ENCODE results near the gene ST8SIA1.

Gene ST8SIA1

GRCh38 chr12:22234561-22234960, 99.9 kb downstream of the ST8SIA1 start:
- no peak for DNase-seq (ENCODE audit: low spot score)

DNA sequence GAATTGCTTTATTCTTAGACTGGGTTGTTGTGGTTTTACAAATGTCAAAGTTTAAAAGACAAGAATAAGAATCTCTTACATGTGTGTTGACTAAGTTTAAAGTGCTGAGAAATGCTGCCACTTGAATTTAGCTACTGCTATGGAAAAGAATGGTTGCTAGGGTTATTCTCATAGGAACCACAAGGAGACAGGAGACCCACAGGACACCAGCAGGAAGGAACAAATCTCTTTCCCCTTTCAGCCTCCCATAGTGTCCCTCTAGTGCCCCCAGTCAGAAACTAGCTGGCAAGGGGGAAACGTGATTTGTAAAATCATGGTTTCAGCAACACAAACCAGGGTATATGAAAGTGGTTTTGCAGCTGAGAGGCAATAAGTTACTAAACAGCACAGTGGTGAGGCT, 102.7 kb downstream of the ST8SIA1 start:
- no peak for DNase-seq (ENCODE audit: low spot score)

DNA sequence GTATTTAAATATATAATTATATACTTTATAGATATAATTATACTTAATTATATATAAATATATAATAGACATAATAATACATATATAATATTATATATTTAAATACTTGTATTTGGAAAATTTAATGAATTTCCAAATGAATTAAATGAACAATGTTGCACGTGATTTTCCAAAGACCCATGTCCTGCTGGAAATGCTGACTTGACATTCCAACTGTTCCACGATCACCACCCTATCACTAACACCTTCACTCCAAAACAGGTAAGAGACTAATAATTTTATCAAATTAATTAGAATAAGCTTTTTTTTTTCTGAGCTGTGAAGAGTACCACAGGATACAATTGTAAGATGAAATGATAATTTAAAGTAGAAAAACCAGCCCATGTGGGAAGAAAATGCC, 103.4 kb downstream of the ST8SIA1 start:
- DNase-seq (ENCODE audit: low spot score): no peak

DNA sequence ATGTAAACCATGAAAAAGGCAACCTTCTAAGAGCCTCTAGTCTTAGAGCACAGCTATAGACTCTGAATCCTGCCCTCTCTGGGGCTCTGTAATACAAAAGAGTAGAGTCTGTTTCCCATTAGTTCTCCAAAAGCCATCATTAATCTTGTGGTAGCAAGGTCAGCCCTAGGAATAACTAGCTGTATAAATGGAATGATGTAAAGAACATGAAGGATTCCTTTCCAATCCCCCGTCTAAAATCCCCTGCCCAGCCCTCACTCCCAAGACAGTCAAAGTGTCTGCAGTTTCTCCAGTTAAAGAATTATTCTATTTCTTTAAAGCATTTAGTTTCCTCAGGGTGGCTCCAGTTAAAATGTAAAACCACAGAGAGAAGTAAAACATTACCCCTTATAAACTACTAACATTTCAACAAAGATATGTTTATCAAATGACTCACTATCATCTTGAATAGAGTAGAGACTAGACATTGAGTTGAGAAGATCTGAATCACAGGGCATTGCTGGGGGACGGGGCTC, 104.2 kb downstream of the ST8SIA1 start:
- DNase-seq (ENCODE audit: low spot score): no peak

DNA sequence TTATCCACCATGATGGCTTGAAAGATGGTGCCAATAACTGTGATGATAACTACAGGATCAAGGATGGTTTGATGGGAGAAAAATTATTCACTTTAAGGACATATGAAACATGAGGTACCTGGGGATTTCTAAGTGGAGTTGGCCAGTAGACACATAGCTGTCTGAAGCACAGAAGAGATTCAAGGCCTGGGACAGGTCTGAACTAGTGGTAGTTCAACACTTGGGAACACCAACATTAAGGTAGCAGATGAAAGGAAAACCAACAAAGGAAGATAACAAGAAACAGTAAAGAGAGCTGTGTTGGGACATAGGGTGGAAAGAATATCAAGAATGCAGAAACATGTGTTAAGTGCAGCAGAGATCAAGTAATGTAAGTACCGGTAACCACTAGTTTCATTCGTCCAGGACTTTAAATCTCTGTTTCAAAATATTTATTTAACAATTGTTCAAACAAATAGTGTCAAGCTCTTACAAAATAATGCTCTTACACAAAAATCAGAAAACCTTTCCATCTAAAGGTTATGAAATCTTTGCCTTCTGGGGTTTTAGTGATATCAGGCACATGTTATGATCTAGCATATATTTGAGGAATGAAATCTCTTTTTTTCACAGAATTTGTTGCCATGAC, 104.7 kb downstream of the ST8SIA1 start:
- no peak for DNase-seq (ENCODE audit: low spot score)

DNA sequence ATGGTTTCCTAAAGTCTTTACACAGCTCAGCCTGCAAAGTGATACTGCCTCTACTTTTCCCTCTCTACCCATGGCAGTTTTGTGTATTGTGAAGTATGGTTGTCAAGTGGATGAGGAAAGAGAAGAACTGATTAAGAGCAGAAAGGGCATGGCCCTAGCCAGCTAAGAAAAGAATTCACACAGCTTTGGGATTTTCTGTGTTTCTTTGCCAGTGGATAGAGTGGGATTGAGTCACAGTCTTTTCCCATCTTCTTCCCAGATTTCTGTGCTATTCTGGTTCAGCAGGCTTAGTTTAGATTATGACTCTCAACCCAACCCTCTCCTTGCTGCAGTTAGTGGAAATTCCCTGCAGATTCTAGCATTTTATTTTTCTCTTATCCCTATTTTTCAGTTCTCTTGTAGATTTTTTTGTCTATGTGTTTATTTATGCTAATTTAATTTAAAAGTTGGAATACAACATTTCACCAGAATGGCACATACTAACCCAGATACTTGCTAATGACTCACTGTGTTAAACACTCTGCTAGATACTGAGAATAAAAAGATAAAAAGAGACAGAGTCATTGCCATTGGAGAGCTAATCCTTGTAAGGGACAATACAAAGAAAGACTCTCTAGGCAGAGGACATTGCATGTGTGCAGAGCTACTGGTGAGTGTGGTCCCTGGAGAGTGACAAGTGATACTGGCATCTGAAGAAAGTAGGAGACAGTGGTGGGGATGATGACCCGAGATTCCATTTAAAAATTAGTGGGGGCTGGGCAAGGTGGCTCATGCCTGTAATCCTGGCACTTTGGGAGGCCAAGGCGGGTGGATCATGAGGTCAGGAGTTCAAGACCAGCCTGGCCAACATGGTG, 106.3 kb downstream of the ST8SIA1 start:
- DNase-seq (ENCODE audit: low spot score): no peak

DNA sequence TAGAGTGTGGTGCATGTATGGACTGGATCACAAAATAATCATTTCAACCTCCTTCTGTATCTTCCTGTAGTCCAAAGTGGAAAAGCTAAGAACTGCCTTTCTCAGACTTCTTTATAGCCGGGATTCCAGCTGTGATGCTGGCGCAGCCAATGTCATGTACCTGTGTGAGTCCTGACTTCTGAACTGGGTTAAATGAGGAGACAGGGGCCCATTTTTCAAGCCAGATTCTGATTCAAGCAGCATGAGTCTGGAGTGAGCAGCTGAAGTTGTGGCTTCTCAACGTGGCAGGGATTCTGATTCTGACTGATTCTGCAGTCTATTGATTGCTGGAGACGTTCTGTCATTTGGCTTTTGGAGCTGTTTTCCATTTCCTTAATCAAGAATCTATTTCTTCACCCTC, 111.2 kb downstream of the ST8SIA1 start:
- DNase-seq (ENCODE audit: low spot score): no peak

GRCh38 chr12:22217556-22217955, 117.0 kb downstream of the ST8SIA1 start:
- DNase-seq (ENCODE audit: low spot score): no peak

DNA sequence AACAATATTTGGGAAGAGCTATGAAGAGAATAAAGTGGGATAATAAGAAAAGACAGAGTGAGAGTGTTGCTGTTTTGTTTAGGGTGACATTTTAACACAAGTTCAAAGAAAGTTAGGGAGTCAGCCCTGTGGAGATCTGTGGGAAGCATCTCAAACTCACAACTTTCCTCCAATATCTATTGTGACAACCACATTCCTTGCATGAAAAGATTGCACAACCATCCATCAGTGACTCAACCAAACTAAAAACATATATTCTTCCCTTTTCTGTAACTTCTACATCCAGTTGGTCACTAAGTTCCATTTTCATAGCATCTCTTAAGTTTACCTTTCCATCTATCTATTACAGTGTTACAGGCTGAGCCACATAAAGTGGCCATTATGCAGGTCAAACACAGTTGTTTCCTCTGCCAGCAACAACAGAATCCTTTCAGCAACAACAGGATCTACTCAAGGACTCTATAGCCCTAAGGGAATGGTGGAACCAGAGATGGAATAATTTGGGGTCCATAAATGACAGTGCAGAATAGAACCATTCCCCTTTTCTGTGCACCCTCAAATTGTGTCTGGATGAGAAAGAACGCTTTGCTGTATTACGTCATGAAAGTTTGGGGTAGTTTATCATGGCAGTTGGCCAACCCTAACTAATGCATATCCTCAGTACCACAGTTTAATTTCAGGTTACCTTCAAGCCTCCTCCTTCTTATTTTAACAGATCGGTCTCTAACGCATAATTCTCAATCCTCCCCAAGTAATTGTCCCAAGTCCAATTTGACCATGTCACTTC, 118.8 kb downstream of the ST8SIA1 start:
- no peak for DNase-seq (ENCODE audit: low spot score)

DNA sequence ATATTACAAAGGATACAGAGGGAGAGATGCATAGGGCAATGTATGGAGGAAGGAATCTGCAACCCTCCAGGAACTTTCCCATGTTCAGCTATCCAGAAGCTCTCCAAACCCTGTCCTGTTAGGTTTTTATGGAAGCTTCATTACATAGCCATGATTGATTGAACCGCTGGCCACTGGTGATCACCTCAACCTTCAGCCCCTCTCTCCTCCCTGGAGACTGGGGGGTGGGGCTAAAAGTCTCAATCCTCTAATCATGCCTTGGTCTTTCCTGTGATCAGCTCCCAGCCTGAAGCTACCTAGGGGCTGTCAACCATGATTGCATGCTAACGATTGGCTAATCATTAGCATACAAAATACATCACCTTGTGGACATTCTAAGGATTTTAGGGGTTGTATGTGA, 123.4 kb downstream of the ST8SIA1 start:
- DNase-seq (ENCODE audit: low spot score): no peak

DNA sequence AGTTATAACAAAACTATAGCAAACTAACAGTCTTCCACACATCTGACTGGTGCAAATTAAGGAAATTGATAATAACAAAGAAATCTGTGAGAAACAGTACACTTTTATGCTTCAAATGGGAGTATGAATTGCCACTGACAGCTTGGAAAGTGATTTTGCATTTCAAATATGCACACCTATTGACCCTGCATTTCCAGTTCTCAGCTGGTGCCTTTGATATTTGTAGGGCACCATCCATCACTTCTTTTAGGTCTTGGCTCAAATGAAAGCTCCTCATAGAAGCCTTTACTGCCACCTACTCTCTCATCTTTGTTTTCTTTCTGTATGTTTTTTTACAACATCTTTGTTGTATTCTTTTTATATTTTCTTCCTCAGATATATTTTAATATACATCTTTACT, 125.1 kb downstream of the ST8SIA1 start:
- no peak for DNase-seq (ENCODE audit: low spot score)

DNA sequence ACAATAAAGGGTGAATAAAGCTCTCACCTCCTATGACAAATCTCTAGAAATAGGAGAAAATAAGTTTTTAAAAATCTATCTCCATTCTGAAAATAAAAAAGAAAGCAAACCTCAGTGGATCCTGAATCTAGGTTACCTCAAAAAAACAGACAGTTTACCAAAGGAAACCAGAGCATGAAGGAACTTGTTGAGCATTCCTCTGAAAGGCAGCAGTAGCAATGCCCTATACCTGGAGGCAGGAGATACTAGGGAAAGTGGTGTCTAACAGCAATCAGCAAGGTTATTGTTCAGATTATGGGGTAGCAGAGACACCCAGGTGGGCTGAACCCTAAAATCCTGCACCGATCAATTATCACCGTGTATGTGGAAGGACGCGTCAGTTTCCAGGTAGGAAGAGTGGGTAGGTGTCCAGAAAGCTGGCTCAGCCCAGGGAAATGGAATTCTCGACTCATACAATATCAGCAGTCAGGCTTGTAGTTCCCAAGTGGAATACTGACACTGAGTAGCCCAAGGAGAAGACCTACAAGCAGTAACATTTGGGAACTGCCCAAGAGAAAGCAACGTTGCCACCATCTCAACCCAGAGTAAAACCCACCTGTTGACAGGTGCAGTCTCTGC, 128.3 kb downstream of the ST8SIA1 start:
- DNase-seq (ENCODE audit: low spot score): no peak

DNA sequence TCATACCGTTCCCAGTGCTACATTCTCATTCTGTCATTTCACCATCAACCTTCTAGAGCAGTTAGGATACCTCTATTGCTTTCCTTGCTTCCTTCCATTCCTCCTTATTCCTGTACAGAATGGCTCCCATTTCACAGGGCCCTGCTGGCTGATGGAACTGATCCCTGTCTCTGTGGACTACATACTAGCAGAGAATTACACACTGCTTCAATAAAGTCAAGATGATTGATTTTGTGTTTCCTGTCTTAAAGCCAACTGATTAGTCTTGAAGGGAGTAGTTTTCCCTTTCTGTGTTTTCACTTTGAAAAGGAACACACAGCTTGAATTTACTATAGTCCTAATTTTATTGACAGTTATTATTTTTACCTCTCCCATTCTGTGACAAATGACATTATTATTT, 130.1 kb downstream of the ST8SIA1 start:
- no peak for DNase-seq (ENCODE audit: low spot score)

- no peak for DNase-seq (ENCODE audit: low spot score)
These were observed 131.7 kb downstream of the ST8SIA1 start for GRCh38 chr12:22202847-22203246.

GRCh38 chr12:22201101-22201500, 133.4 kb downstream of the ST8SIA1 start:
- DNase-seq (ENCODE audit: low spot score): no peak

- DNase-seq (ENCODE audit: low spot score): no peak
These were observed 138.3 kb downstream of the ST8SIA1 start for GRCh38 chr12:22196236-22196635.

DNA sequence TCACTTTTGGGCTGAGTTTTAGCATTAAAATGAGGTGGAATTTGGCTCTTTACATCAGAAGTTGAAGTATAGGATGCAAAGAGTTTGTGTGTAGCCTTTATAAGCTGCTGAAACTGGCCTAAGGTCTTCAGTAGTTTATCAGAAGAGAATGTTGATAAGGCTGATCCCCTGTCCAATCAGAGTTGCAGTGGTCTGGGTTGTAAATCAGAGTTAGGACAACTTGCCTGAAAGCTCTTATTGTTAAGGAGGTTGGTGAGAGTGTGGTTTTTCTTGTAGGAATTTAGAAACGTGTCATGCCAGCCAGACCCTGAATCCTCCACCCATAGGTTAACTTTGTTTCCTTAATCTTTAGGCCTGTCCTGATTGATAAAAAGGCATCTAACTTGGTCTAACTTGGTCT, 143.5 kb downstream of the ST8SIA1 start:
- no peak for DNase-seq (ENCODE audit: low spot score)

DNA sequence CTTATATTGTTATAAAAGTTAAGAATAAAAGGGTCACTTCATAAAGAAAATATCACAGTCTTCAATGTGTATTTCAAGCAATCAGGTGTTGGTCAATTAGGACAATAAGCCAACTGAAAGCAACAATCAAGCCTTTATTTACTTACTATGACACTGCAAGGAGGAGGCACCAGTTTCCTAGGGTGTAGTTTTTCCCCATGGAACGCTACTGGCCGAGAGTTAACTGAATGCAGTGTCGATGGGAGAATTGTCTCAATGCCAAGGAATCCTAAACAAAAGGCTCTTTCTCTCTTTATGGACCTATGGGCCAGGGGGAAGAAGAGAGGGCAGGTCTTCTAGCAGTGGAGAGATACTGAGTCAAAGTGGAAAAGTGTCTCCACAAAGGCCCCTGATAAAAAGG, 146.1 kb downstream of the ST8SIA1 start:
- DNase-seq (ENCODE audit: low spot score): no peak

GRCh38 chr12:22180705-22181104, 153.8 kb downstream of the ST8SIA1 start:
- DNase-seq (ENCODE audit: low spot score): no peak

GRCh38 chr12:22173177-22173576, 161.3 kb downstream of the ST8SIA1 start:
- DNase-seq (ENCODE audit: low spot score): no peak

- DNase-seq (ENCODE audit: low spot score): no peak
These were observed 162.0 kb downstream of the ST8SIA1 start for GRCh38 chr12:22172501-22172900.

DNA sequence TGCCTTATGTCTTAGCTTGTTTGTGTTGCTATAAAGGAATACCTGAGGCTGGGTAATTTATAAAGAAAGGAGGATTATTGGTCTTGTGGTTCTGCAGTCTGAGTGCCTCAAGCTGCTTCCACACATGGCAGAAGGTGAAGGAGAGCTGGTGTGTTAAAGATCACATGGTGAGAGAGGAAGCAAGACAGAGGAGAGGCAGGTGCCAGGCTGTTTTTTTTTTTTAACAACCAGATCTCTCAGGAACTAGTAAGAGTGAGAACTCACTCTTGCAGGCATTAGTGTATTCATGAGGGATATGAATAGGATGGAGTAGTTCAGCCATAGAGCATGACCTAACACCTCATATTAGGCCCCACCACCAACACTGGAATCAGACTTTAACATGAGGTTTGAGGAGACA, 165.1 kb downstream of the ST8SIA1 start:
- DNase-seq (ENCODE audit: low spot score): no peak
